NCI-H1436 treated with DMSO at 0.1 percent for 48 hours (cell line): ENCODE data around the gene DZIP1.
A peak's percentile ranks its signal among the peaks of the same experiment; 100 is the strongest.
"Not testable (repeated sequence)": the region's sequence is repeated elsewhere in the genome, so short reads cannot be mapped to it uniquely, and the experiment has no call there.

Experiments
- DNase-seq: peaks from one replicate; lab custom pipeline; 2025; lab: John Stamatoyannopoulos, UW

The DZIP1 gene

DNA sequence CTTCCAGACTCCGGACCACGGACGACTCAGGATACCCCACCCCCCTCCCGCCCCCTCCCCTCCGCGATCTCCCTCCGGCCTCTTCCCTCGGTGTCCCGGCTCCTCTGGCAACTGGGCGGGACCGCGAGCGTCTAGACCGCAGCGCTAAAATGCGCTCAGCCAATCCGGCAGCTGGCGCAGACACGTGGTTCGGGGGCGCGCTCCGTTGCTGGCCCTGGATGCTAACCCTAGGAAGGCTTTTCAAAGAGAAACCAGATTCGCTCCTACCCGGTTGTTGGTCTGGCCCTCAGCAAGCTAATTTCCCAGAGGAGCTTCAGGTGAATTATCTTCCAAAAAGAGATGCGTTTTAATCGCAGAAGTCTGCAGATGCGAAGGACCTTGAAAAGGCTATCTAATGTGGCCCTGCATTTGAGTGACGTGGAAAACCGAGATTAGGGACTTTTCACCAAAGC, at the start of gene DZIP1:
TSS of gene DZIP1 (minus strand) at position 106 of the 452 bp plus-strand sequence. CDS start 2,677 bp downstream, outside the sequence.
- no peak for DNase-seq

GRCh38 chr13:95690986-95691385, 46.5 kb upstream of the DZIP1 start:
- DNase-seq = not testable (repeated sequence)

- DNase-seq = no peak
These were observed 45.0 kb upstream of the DZIP1 start for GRCh38 chr13:95689582-95689926.

DNA sequence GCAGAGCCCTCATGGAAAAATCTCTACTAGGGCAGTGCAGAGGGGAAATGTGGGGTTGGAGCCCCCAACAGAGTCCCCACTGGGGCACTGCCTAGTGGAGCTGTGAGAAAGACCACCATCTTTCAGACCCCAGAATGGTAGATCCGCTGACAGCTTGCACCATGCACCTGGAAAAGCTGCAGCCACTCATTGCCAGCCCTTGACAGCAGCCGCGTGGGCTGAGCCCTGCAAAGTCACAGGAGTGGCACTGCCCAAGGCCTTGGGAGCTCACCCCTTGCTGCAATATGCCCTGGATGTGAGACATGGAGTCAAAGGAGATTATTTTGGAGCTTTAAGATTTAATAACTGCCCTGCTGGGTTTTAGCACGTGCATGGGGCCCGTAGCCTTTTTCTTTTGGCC, 40.5 kb upstream of the DZIP1 start:
- not testable (repeated sequence) for DNase-seq

DNA sequence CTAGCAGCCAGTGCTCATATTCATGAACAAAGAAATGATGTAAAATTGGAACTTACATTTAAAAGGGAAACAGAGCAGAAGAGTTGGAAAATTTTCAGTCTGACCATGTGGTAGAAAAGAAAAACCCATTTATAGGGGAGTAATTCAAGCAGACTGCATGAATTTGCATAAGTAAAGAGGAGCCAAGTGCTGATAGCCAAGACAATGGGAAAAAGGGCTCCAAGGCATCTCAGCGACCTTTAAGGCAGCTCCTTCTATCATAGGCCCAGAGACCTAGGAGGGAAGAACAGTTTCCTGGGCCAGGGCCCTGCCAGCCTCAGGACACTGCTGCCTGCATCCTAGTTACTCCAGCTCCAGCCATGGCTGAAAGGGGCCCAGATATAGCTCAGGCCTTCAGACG, 39.9 kb upstream of the DZIP1 start:
- no peak for DNase-seq

GRCh38 chr13:95679722-95680121, 35.2 kb upstream of the DZIP1 start:
- no peak for DNase-seq

DNA sequence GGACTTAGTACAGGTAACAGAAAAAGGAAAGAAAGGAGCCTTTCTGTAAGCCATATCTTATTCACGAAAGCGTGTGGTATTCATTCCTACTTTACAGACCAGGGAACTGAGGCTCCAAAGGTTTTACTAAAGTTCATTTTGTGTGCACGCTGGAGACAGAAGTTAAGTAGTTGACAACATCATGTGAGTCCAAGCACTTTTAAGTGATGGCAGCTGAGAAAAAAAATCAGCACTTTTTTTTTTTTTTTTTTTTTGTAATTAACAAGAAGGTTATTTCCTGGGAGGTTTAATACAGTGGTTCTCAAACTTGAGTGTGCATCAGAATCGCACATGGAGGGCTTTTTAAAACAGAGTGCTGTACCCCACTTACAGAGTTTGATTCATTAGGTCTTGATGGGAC, 34.5 kb upstream of the DZIP1 start:
- no peak for DNase-seq

- no peak for DNase-seq
These were observed 33.2 kb upstream of the DZIP1 start for GRCh38 chr13:95677564-95678266.

DNA sequence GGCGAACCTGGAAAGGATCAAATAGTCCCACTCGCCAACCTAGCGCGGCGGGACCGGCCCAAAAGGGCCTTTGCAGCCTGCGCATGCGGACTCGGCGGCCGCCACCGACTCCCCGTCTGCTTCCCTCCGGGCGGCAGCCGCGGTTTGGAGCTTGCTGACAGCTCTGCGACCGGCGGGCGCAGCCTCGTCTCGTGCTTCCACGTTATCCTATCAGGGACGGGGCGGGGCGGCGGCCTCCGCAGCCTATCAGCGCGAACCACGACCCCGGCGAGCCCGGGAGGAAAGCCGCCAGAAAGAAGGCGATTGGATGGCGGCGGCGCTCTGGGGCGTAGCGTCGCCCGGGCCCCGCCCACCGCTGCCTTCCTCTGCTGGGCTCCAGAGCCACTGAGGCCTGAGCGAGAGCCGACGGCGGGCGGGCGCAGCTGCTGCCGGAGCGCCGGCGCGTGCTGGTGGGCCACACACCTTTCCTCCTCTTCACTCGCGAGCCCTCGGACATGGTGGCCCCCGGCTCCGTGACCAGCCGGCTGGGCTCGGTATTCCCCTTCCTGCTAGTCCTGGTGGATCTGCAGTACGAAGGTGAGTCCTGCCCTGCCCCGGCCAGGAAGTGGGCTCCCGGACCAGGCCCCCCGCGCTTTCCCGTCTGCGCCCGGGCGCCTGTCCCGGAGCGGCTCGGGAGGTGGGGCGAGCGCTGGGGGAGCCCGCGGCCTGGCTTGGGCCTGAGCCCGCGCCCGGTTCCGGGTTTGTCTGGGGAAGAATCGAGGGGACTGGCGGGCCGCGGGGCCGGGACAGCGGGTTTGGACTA, 32.5 kb upstream of the DZIP1 start, which contains the start of gene DNAJC3:
TSS of gene DNAJC3 (plus strand) at position 378 of the 802 bp plus-strand sequence. CDS start at position 495, 117 bp downstream.
- DNase-seq = peak; percentile 83

- DNase-seq = no peak
These were observed 31.7 kb upstream of the DZIP1 start for GRCh38 chr13:95676105-95676761.

GRCh38 chr13:95671597-95671996, 27.1 kb upstream of the DZIP1 start:
- DNase-seq = no peak

GRCh38 chr13:95667235-95667634, 22.7 kb upstream of the DZIP1 start:
- DNase-seq = not testable (repeated sequence)

DNA sequence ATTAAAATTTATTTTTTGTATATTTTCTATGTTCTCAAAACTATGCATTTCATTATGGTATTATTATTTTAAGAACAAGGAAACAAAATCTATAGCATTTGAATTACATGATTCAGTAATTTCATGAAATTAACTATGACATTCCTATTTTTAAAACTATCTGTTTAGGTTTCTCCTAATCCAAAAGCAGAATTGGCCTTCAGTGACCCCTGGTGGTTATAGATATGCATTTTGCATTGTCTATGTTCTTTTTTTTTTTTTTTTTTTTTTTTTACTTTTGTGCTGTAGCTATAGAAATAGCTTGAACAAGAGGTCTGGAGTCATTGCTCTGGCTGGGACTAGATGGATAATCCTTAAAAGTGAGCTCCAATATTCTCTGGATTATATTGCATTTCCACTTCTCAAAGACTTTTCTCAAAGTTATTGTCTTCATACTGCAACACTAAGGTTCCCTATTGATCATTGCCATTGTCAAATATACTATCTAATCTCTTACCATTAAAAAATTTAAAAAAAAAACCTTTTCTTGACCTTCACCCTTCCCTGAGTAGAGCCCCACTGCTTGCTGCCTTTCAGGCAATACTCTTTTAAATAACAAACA, 16.6 kb upstream of the DZIP1 start:
- DNase-seq = no peak

- DNase-seq = no peak
These were observed 15.0 kb upstream of the DZIP1 start for GRCh38 chr13:95659500-95659899.

- DNase-seq = no peak
These were observed 12.0 kb upstream of the DZIP1 start for GRCh38 chr13:95656386-95657015.

DNA sequence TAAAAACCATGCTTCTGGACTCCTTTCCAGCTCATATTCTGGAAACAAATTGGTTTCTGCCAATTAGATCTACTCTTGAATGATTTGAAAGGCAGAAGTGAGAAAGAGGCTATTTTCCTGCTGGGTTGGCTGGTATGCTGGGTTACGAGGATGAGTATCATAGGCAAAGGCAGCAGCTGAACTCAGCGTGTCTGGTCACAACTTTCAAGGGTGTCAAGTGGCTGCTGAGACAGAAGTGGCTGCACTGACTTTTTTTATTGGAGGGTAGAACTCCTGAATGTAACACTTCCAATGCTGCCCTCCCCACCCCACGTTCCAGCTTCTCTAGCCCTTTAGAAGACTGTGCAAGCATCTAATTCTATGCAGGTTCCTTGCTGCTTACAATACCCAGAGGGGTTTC, 8.3 kb upstream of the DZIP1 start:
- no peak for DNase-seq

GRCh38 chr13:95652244-95652764, 7.8 kb upstream of the DZIP1 start:
- DNase-seq = no peak

DNA sequence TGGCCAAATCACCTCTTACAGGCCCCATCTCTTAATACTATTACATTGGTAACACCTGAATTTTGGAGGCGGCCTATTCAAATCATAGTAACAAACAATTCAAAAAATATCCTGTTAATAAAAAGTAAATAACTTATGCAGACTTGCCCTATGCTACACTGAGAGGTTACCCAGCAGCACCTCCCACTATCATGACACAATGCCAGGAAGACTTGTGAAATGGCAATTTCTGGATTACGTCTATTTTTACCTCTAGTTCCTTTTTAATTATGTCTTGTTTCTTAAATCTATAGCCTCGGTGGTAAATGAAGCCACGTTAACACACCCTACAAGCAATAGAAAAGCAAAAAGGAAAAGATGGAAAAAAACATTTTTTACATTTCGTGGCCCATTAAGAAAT, 6.2 kb upstream of the DZIP1 start:
- DNase-seq = no peak

GRCh38 chr13:95647321-95647720, 2.8 kb upstream of the DZIP1 start:
- DNase-seq = no peak

DNA sequence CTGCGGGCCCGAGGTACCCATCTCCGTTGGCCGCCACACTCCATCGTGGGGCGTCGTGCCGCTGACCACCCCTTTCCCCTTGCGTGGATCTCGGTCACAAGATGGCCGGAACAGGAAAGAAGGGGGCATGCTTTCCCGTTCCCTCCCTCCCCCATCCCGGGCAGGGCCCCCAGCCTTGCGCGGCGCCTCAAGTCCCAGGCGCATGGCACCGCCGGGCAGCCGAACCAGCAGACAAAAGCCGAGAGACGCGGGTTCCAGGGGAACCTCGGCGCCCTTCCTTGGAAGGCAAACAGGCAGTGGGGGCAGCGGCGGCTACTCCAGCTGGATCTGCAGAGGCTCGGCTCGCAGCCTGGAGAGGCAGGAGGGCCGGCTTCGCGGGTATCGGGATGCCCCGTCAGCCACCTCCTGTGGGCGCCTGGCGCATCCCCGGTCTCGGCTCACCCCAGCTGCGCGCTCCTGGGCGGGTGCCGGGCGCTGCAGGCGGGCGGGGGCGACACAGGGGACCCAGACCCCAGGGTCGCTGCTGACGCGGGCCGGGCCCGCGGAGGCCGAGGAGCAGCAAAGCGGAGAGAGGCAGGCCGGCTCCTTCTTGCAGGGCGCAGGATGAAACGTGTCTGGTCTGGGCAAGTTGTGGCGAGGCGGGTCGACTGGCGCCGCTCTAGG, 439 bp downstream of the DZIP1 start:
- DNase-seq = no peak

DNA sequence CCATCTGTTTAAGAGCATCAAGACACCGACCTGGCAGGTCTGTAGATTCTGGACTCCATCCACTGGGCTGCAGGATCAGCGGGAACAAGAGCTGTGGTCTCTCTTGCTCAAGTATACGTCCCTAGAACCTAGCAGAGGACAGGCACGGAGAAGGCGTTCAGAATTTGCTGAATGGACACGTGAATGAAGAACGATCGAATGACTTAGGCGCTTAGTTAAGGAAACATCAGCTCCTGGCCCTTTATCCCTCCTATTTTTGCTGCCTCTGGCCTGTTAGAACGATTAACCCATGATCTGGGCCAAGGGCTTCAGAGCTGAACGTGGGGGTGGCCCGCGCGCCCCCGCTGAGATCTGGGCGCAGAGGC, 953 bp downstream of the DZIP1 start:
- DNase-seq = no peak
